ENCODE results near the gene SNX21. TPM values are rescaled to one million over a fixed set of nuclear protein-coding genes. Genes with fewer than 3 reads are reported as not detected.
A peak's percentile ranks its signal among the peaks of the same experiment; 100 is the strongest.
"Not testable (repeated sequence)": the region's sequence is repeated elsewhere in the genome, so short reads cannot be mapped to it uniquely, and the experiment has no call there.

The SNX21 gene
- polyA plus RNA-seq, 3 donors: 16.1 to 18.4 (median 16.2) TPM

- DNase-seq: no peak
Observed at GRCh38 chr20:45819466-45819865, 14.1 kb upstream of the SNX21 start.

- DNase-seq: no peak
Observed at GRCh38 chr20:45821947-45822346, 11.7 kb upstream of the SNX21 start.

- no peak for DNase-seq
Observed at GRCh38 chr20:45822857-45823256, 10.7 kb upstream of the SNX21 start.

GRCh38 chr20:45823949-45824835, 9.4 kb upstream of the SNX21 start:
- no peak for DNase-seq

DNA sequence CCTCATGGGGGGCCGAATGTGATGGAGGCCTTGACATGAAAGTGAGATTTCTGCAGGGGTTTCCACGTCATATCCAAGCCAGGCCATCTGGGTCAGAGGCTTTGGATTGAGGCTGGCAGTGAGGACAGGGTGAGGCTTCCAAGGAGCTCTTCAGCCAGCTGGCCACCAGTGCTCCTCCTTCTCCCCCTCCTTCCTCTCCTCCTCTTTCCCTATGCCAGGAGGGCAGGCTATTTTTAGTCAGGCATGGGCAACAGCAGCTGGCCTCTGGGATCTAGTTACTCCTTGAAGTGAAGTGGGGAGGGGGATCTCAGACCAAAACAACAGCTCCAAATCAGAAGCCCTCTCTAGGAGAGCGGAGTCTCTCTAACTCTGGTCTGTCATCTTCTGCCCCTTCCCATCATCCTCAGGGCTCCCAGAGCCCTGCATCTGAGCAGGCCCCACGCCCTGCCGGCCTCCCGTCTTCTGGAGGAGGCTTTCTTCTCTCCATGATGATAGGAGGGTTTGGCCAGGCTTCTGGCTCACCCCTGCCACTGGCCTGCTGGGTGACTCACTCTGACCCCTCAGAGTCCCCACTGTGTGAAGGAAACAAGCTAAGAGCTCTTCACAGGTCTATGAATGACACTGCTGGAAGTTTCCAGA, 7.1 kb upstream of the SNX21 start:
- no peak for DNase-seq

DNA sequence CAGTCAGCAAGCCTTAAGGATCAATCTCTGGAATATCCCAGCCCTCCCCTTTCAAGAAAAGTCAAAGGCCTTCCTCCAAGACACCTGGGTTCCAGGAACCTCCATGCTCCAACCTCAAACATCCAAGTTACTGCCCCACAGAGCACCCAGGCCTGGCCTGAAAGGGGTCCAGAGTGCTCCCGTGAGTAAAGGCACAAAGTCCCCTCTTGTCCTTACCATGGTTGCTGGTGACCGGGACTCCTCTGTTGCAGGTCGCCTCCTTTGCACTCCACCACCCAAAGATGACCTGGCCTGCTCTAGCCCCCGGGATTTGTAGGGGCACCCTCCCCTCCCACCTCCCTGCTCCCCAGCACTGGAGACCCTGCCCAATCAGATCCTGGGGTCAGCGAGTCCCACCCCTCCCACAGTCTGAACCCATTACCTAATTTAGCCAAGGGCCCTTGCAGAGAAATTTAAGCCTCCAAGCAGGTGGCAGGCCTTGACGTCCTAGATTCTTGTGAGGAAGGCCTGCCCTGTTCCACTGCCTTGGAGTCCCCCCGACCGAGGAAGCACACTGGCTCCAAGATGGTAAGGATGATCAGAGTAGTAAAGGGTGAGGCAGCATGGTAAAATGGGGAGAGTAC, 6.5 kb upstream of the SNX21 start, which contains the start of gene TNNC2:
TSS of gene TNNC2 (minus strand) at position 283 of the 623 bp plus-strand sequence. CDS start at position 219, 64 bp downstream.
- no peak for DNase-seq

GRCh38 chr20:45827712-45828111, 5.9 kb upstream of the SNX21 start:
- no peak for DNase-seq

DNA sequence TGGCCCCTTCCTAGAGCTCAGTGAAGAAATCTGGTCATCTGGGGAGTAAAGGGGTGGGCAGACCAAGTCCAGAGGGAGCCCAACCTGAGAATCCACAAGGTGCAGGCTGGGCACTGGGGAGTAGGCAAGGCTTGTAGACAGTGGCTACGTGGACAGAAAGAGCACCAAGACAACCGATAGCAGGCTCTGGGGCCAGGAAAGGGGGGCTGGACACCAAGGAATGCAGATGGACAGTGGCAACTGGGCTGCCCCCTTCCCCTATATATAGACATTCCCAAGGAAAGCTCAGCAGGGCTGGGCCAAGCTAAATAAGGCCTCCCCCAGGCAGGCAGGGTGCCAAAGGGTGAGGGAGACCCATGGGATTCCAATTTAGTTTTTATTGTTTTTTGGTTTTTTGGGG, 5.0 kb upstream of the SNX21 start:
- no peak for DNase-seq

DNA sequence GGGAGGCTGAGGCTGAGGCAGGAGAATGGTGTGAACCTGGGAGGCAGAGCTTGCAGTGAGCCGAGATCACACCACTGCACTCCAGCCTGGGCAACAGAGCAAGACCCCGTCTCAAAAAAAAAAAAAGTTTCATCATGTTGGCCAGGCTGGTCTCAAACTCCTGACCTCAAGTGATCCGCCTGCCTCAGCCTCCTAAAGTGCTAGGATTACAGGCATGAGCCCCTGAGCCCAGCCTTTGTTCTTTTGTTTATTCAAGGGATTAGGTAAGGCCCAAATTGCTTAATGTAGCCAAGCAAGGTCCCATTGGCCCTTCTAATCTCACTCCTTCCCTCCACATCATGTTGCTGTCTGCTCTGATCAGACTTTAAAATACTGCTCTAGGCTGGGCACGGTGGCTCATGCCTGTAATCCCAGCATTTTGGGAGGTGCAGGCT, 3.9 kb upstream of the SNX21 start:
- not testable (repeated sequence) for DNase-seq

GRCh38 chr20:45832619-45833018, 980 bp upstream of the SNX21 start:
- no peak for DNase-seq

DNA sequence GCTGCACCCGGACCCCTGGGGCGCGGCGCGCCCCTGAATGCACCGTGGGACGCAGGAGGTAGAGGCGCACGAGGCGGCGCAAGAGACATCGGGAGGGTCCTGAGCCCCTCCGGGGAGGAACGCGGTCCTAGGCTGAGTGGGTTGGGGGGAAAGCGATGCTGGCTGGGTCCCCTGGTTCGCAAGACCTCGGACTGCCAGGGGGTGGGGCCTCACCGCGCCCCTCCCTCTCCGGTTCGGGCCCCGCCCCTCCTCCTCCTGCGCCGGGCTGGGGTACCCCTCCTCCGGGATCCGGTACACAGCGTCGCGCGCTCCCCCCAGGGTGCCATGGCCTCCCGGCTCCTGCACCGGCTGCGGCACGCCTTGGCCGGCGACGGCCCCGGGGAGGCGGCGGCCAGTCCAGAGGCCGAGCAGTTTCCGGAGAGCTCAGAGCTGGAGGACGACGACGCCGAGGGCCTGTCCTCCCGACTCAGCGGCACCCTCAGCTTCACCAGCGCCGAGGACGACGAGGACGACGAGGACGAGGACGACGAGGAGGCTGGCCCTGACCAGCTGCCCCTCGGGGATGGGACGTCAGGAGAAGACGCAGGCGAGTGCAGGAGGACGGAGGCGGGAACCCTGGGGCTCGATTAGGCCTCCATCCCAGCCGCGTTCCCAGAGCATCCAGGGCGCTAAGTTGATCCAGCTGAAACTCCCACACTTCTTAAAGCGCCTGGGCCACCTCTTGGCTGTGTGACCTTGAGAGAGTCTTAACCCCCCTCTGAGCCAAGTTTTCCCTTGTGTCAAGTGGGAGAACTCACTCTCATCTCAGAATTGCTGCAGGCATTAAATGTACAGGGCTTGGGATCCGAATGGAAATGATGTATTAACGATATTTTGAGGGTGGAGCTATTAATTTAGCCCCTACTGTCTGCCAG, 541 bp downstream of the SNX21 start:
- DNase-seq: peak; percentile 75

DNA sequence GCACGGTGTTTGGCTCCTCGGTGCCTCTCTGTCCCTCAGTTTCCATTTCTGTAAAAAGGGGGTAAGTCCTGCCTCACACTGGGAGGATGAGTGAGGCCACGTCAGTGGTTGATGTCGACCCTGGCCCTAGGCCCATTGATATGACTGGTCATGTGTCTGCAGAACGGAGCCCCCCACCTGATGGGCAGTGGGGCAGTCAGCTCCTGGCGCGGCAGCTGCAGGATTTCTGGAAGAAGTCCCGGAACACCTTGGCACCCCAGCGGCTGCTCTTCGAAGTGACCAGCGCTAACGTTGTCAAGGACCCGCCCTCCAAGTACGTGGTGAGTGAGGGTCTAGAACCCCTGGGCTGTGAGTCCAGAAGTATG, 1.2 kb downstream of the SNX21 start:
- DNase-seq: no peak

DNA sequence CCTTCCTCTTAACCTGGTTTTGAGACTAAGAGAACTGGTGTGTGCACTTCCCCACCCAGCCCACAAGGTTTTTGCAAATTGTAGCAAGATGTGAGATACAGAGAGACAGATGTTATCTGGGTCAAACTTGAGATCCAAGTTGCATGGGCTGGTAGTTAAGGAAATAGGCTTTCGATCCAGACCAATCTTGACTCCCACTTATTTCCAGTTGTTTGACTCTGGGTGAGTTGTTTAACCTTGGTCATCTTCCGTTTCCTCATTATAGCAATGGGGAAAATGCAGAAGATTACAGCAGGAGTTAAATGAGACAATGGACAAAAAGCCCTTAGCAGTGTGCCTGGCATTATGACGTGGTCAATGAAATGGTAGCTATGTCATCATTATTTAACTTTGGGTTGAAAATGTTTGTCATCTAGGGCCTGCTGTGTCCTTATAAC, 1.7 kb downstream of the SNX21 start:
- no peak for DNase-seq

GRCh38 chr20:45835825-45836224, 2.2 kb downstream of the SNX21 start:
- DNase-seq: no peak

DNA sequence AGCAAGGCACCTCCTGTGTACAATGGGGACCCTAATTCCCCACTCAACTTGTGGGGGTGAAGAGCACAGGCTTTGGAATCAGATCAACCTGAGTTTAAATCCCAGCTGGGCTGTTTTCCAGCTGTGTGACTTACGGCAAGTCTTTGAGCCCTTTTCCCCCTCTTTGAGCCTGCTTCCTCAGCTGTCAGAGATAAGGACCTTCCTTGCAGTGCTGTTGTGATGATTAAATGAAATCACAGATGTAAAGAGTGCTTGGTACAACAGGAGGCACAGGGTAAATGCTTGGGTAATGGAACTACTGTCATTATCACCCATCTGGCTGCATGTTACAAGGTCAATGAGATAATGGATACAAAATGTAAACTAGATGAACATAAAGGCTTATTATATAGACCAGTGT, 3.2 kb downstream of the SNX21 start:
- no peak for DNase-seq

- no peak for DNase-seq
Observed at GRCh38 chr20:45840700-45841198, 7.2 kb downstream of the SNX21 start.

- DNase-seq: no peak
Observed at GRCh38 chr20:45841407-45842129, 8.0 kb downstream of the SNX21 start.

DNA sequence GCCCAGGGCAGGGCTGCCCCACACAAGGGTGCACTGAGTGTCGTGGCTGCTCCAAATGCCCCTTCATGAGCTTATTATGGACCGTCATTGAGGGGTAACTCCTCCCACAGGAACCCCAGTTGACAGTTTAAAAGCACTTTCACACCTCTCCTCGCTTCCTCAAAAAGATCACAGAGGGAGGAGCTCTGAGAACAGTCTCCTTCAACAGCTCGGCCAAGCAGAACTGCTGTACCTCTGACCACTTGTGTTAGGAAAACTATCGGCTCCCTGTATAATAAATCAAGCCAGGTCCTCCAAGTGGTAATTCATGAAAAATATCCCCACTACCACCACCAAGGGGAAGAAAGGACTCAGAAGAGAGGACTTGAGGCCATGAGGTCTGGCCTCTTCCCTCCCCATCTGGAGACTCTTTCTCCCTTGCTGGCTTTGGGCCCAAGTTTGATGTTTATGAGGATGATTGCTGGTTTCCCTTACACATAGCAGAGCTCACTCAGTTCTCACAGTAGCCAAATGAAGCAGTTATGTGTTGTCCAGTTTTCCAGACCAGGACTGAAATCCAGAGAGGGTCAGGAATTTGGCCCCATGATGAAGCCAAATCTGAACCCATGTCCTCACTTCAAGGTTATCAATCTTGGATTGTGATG, 8.7 kb downstream of the SNX21 start:
- DNase-seq: no peak

GRCh38 chr20:45843506-45843905, 9.9 kb downstream of the SNX21 start:
- DNase-seq: no peak

- no peak for DNase-seq
Observed at GRCh38 chr20:45845452-45845851, 11.9 kb downstream of the SNX21 start.

Data from renal pelvis (tissue), 4 donors.